ENCODE data around the gene CDYL2. TPM values are rescaled to one million over a fixed set of nuclear protein-coding genes. Genes with fewer than 3 reads are reported as not detected.

Gene CDYL2
- total RNA-seq, 2 donors from 2014 or later: 9.9 to 12.8 TPM

GRCh38 chr16:80837533-80838147 is 33.2 kb upstream of the CDYL2 start:
- no peaks in the 10 kb centered on the region for H3K4me1 Mint-ChIP-seq
- Histone ChIP-seq H3K27me3 (ENCODE audit: control insufficient read depth, insufficient read depth, low read length, poor library complexity, severe bottlenecking) (peaks cover 9% of the 10 kb centered on the region), H3K27ac (ENCODE audit: low read depth, low read length) (no peak overlapping the region), H3K4me3 (ENCODE audit: low read length) (no peak overlapping the region), H3K9ac (ENCODE audit: extremely low read depth, low read length, poor library complexity, severe bottlenecking) (no peak overlapping the region), H3K9me3 (ENCODE audit: control insufficient read depth, low read length) (peaks cover 6% of the 10 kb centered on the region), H3K4me1 (ENCODE audit: control insufficient read depth, insufficient read depth, low read length) (no peaks in the 10 kb centered on the region), H3K36me3 (ENCODE audit: control insufficient read depth, insufficient read depth, low read length) (no peaks in the 10 kb centered on the region)
- no peaks in the 10 kb centered on the region for H3K36me3 Mint-ChIP-seq (ENCODE audit: low read depth)
- H3K27me3 Mint-ChIP-seq (ENCODE audit: insufficient read depth): peaks cover 8% of the 10 kb centered on the region
- no peak overlapping the region for H3K4me3 Mint-ChIP-seq
- peaks cover 1% of the 10 kb centered on the region for H3K9me3 Mint-ChIP-seq
- no peak overlapping the region for H3K27ac Mint-ChIP-seq
- no peak for DNase-seq
- TF ChIP-seq, protein P1, sequence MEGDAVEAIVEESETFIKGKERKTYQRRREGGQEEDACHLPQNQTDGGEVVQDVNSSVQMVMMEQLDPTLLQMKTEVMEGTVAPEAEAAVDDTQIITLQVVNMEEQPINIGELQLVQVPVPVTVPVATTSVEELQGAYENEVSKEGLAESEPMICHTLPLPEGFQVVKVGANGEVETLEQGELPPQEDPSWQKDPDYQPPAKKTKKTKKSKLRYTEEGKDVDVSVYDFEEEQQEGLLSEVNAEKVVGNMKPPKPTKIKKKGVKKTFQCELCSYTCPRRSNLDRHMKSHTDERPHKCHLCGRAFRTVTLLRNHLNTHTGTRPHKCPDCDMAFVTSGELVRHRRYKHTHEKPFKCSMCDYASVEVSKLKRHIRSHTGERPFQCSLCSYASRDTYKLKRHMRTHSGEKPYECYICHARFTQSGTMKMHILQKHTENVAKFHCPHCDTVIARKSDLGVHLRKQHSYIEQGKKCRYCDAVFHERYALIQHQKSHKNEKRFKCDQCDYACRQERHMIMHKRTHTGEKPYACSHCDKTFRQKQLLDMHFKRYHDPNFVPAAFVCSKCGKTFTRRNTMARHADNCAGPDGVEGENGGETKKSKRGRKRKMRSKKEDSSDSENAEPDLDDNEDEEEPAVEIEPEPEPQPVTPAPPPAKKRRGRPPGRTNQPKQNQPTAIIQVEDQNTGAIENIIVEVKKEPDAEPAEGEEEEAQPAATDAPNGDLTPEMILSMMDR (conservative IDR thresholded peaks at IDR 0.05): no peak
- 89 to 95% methylated on average over 4 to 9 of the region's 9 CpGs for WGBS, 2 experiments (ENCODE audit: insufficient coverage in 1 of 2, insufficient read length in 1 of 2)

- WGBS, 2 experiments (ENCODE audit: insufficient coverage in 1 of 2, insufficient read length in 1 of 2): 87 to 88% methylated on average over 4 of the region's 4 CpGs
- TF ChIP-seq, protein P1 (conservative IDR thresholded peaks at IDR 0.05): no peak
- Histone ChIP-seq H3K9ac (ENCODE audit: extremely low read depth, low read length, poor library complexity, severe bottlenecking) (no peak overlapping the region), H3K4me1 (ENCODE audit: control insufficient read depth, insufficient read depth, low read length) (no peaks in the 10 kb centered on the region), H3K36me3 (ENCODE audit: control insufficient read depth, insufficient read depth, low read length) (no peaks in the 10 kb centered on the region), H3K4me3 (ENCODE audit: low read length) (no peak overlapping the region), H3K27ac (ENCODE audit: low read depth, low read length) (no peak overlapping the region), H3K9me3 (ENCODE audit: control insufficient read depth, low read length) (peaks cover 6% of the 10 kb centered on the region), H3K27me3 (ENCODE audit: control insufficient read depth, insufficient read depth, low read length, poor library complexity, severe bottlenecking) (peaks cover 4% of the 10 kb centered on the region)
- no peak for DNase-seq
- no peaks in the 10 kb centered on the region for H3K36me3 Mint-ChIP-seq (ENCODE audit: low read depth)
- H3K27ac Mint-ChIP-seq: no peak overlapping the region
- H3K27me3 Mint-ChIP-seq (ENCODE audit: insufficient read depth): peaks cover 3% of the 10 kb centered on the region
- no peaks in the 10 kb centered on the region for H3K4me1 Mint-ChIP-seq
- no peak overlapping the region for H3K4me3 Mint-ChIP-seq
- peaks cover 1% of the 10 kb centered on the region for H3K9me3 Mint-ChIP-seq
Observed at GRCh38 chr16:80836846-80837245, 32.4 kb upstream of the CDYL2 start.

GRCh38 chr16:80836202-80836601 is 31.8 kb upstream of the CDYL2 start:
- no peaks in the 10 kb centered on the region for H3K4me1 Mint-ChIP-seq
- no peaks in the 10 kb centered on the region for H3K4me1 ChIP-seq (ENCODE audit: control insufficient read depth, insufficient read depth, low read length)
- 96% methylated on average over 5 of the region's 5 CpGs; no CpG with 5 or more reads in 1 of the 2 experiments for WGBS, 2 experiments (ENCODE audit: insufficient coverage in 1 of 2, insufficient read length in 1 of 2)
- H3K27me3 ChIP-seq (ENCODE audit: control insufficient read depth, insufficient read depth, low read length, poor library complexity, severe bottlenecking): peaks cover 1% of the 10 kb centered on the region
- no peak overlapping the region for H3K9ac ChIP-seq (ENCODE audit: extremely low read depth, low read length, poor library complexity, severe bottlenecking)
- no peak overlapping the region for H3K4me3 Mint-ChIP-seq
- no peak overlapping the region for H3K27ac ChIP-seq (ENCODE audit: low read depth, low read length)
- H3K36me3 ChIP-seq (ENCODE audit: control insufficient read depth, insufficient read depth, low read length): no peaks in the 10 kb centered on the region
- H3K4me3 ChIP-seq (ENCODE audit: low read length): no peak overlapping the region
- no peaks in the 10 kb centered on the region for H3K36me3 Mint-ChIP-seq (ENCODE audit: low read depth)
- peaks cover 4% of the 10 kb centered on the region for H3K9me3 ChIP-seq (ENCODE audit: control insufficient read depth, low read length)
- no peak overlapping the region for H3K27ac Mint-ChIP-seq
- DNase-seq: no peak
- H3K9me3 Mint-ChIP-seq: peaks cover 1% of the 10 kb centered on the region
- TF ChIP-seq, protein P1 (conservative IDR thresholded peaks at IDR 0.05): no peak
- peaks cover 2% of the 10 kb centered on the region for H3K27me3 Mint-ChIP-seq (ENCODE audit: insufficient read depth)

All from endodermal cell (in vitro differentiated cells).